GM21526 (cell line): ENCODE measurements around the gene PROSER2.
"Not testable (repeated sequence)": the region's sequence is repeated elsewhere in the genome, so short reads cannot be mapped to it uniquely, and the experiment has no call there.

ENCODE experiments used
- ATAC-seq: cut with Tn5 transposase; IDR thresholded peaks from one replicate; pipeline ENCODE4 v1.9.1; 2021; ENCODE audit warnings: moderate library complexity; ENCODE audit not compliant: unreplicated experiment, low FRiP score

Gene PROSER2

DNA sequence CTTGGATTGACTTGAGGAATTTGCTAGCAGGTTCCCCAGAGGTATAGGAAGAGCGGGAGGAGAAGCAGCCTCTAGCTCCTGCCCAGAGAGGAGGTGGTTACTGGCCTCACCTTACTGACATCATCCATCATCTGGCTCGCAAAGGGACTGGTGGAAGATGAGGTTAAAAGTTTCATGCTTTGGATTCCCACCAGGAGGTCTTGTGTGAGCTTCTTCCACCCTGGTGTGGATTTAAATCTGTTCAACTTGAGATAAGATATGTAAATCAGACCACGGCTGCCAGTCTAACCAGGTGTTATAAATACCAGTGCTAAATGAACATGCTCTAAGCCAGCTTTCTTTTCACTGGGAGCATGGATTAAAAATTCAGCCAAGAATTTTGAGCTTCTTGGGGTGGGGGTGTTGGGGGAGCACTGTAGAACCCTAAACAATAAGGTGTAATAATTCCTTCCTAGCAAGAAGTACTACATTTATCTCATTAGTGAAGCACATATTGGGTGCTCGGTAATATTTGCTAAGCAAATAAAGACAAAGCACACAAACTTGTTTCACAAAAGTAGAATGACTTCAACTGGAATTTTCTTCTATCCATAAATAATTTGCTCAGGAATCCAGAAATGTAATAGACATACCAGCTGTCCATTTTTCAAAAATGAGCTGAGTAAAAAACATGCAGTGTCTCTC lies 7.8 kb downstream of the PROSER2 start:
- no peak for ATAC-seq

- ATAC-seq, result no peak
Measured at GRCh38 chr10:11831520-11831951, 8.4 kb downstream of the PROSER2 start.

- ATAC-seq, result no peak
Measured at GRCh38 chr10:11832042-11832441, 8.9 kb downstream of the PROSER2 start.

- no peak for ATAC-seq
Measured at GRCh38 chr10:11835061-11835460, 11.9 kb downstream of the PROSER2 start.

DNA sequence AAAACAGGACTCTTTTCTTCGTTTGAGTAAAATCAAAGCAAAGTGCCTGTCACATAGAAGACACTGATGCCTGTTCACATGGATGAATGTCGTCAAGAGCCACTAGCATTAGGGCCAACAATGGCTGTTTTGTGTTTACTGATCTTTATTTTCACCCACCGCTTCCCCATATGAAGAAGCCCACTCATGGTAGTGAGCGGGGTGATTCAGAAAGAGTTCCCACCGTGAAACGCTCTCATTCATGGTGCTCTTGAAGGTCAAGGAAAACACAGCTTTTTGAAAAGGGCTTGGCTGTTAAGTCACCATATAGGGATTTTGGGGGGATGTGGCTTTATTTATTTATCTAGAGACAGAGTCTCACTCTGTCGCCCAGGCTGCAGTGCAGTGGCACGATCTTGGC lies 12.5 kb downstream of the PROSER2 start:
- ATAC-seq, result no peak

DNA sequence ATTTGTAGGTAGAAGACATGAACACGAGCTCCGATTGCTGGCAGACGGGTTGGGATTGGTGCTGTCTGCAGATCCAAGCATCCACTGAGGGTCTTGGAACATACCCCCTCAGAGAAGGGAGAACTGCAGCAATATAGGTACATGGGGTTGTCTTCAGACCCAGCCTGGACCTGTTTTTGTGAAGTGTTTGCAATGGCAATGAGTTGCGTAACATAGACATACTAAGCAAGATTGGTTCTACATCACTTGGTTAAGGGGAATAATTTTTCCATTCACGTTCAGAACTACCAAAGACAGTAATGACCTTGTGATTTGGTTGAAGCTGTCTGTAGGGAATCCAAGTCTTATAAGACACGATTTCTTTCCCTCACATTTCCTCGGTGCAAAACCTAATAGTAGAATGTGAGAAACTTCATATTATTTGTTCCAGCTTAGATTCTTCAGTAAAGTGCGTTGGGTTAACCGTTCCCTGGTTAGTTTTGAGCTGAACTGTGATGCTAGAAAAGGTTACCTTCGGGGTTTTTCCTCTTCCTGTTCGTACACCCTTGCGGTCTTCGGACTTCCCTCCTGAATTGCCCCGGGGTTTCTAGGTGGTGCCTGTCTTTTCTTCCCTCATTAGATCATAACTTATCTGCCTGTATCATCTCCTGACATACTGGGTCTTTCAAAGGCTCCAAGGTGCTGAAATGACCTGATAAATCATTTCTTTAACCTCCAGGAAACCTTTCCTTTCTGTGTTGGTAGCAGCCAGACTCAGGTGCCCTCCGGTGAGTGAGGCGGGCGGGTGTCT lies 14.4 kb downstream of the PROSER2 start:
- no peak for ATAC-seq

GRCh38 chr10:11838298-11838852 lies 15.2 kb downstream of the PROSER2 start:
- no peak for ATAC-seq

- no peak for ATAC-seq
Measured at GRCh38 chr10:11841375-11841774, 18.2 kb downstream of the PROSER2 start.

- ATAC-seq, result no peak
Measured at GRCh38 chr10:11842411-11842810, 19.3 kb downstream of the PROSER2 start.

DNA sequence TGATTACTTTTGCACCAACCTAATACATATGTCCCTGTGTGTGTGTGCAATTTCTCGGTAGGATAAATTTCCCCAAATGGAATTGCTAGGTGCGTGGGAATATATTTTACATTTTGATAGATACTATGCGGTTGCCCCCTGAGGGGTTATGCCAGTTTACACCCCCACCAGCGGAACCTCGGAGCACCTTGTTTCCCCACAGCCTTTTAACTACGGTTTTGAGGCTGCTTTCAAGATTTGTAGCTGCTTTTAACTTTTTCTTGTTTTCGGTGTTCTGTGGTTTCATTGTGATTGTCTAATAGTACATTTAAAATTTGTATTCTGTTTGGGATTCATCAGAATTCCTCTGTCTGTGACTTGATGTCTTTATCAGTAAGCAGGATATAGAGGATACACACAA lies 22.0 kb downstream of the PROSER2 start:
- no peak for ATAC-seq

GRCh38 chr10:11846542-11846941 lies 23.4 kb downstream of the PROSER2 start:
- ATAC-seq, result no peak

DNA sequence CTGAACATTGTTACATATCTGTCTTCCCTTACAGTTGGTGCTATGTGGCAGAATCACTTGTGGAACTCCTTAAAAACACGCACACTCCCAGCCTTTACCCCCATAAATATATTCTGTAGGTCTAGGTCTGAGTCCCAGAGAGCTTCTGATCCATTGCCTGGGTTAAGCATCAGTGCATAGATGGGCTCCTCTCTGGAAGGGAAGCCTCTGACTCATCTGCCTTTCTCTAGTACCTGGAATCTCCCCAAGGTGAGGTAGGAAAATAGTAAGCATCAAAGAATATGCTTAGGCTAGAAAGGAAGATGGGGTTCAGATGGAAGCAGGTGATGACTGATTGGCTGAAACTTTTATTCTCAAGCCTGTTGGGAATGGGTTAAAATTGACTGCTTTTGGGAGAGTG lies 26.1 kb downstream of the PROSER2 start:
- no peak for ATAC-seq

GRCh38 chr10:11849911-11850310 lies 26.8 kb downstream of the PROSER2 start:
- ATAC-seq, result no peak

- ATAC-seq, result no peak
Measured at GRCh38 chr10:11851910-11852309, 28.8 kb downstream of the PROSER2 start.

DNA sequence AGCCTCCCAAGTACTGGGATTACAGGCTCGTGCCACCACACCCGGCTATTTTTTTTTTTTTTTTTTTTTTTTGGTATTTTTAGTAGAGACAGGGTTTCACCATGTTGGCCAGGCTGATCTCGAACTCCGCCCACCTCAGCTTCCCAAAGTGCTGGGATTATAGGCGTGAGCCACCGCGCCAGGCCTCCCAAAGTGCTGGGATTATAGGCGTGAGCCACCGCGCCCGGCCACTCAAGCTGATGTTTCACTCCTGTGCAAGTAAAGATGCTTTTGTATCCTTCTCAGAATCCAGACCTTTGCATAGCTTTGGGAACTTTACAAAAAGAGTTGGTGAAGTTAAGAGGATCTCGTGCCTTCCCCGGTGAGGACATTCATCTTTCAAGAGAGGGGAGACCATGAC lies 29.5 kb downstream of the PROSER2 start:
- ATAC-seq, result not testable (repeated sequence)

- ATAC-seq, result no peak
Measured at GRCh38 chr10:11853468-11853867, 30.3 kb downstream of the PROSER2 start.

- no peak for ATAC-seq
Measured at GRCh38 chr10:11854301-11854700, 31.1 kb downstream of the PROSER2 start.

GRCh38 chr10:11856089-11856488 lies 32.9 kb downstream of the PROSER2 start:
- ATAC-seq, result no peak

GRCh38 chr10:11856678-11857077 lies 33.5 kb downstream of the PROSER2 start:
- ATAC-seq, result no peak

DNA sequence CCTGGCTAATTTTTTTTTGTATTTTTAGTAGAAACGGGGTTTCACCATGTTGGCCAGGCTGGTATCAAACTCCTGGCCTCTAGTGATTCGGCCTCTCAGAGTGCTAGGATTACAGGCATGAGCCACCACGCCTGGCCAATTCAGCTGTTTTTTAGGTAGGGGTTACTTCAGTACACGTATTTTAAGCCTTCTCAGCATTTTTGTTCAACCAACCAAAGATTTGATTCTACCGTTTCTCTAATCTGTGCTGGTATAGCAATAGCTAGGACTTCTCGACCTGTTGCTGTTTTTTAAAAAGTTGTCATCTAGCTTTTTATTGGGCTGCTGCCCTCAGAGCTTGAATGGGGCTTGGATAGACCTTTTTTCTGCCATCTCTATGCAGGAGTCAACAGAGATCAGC lies 34.9 kb downstream of the PROSER2 start:
- no peak for ATAC-seq

- no peak for ATAC-seq
Measured at GRCh38 chr10:11861341-11861740, 38.2 kb downstream of the PROSER2 start.
